NT2/D1 (cell line): ENCODE measurements around the gene PDE4B.

Experiments used
- DNase-seq: peaks from one replicate; pipeline ENCODE4 v3.0.0-alpha.2; 2011; ENCODE audit warnings: low read depth, low spot score
- H3K27me3 ChIP-seq: 2 replicates; pipeline ENCODE4 v1.6.0; 2011; ENCODE audit warnings: mild to moderate bottlenecking; ENCODE audit not compliant: insufficient read length, insufficient read depth
- H3K36me3 ChIP-seq: 2 replicates; pipeline ENCODE4 v1.6.1; 2011; ENCODE audit warnings: mild to moderate bottlenecking, low read length, mixed read lengths; ENCODE audit not compliant: insufficient read depth, insufficient read length
- H3K4me1 ChIP-seq: 2 replicates; pipeline ENCODE4 v1.5.1; 2011; ENCODE audit not compliant: insufficient read depth, insufficient read length
- H3K4me3 ChIP-seq: 2 replicates; pipeline ENCODE4 v1.5.1; 2011; ENCODE audit warnings: low read depth; ENCODE audit not compliant: insufficient read length
- H3K9ac ChIP-seq: 2 replicates; pipeline ENCODE4 v1.6.0; 2011; ENCODE audit warnings: low read depth; ENCODE audit not compliant: insufficient read length
- H3K9me3 ChIP-seq: 2 replicates; pipeline ENCODE4 v1.5.1; 2011; ENCODE audit warnings: mild to moderate bottlenecking, low read length; ENCODE audit not compliant: insufficient read depth
- SUZ12 ChIP-seq: IDR thresholded peaks from 2 replicates; pipeline ENCODE4 v1.6.1; 2011; ENCODE audit not compliant: insufficient read length, insufficient read depth; ENCODE audit errors: extremely low read depth
- YY1 ChIP-seq: IDR thresholded peaks from 2 replicates; pipeline ENCODE4 v1.6.1; 2011; ENCODE audit not compliant: insufficient read length, insufficient read depth
- ZNF274 ChIP-seq: IDR thresholded peaks from 2 replicates; pipeline ENCODE4 v1.6.1; 2011; ENCODE audit warnings: mild to moderate bottlenecking, low read depth, low read length

Gene PDE4B

DNA sequence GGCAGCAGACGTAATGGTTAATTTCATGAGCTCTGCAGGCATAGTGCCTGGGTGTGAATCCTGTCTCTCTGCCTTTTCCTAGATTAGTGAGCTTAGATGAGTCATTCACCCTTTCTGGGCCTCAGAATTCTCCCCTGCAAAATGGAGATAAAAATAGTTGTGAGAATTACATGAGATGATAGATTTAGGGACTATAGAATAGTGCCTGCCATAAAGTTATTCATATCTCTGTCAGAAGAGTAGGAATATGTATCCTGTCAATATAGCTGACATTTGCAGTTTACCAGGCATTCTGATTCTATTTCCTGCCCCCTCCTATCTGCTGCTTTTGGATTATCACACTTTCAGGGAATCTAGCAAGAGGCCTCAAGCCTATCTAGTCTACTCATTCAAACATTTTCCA lies 112.0 kb downstream of the PDE4B start:
- H3K27me3 ChIP-seq, result no peaks in the 10 kb centered on the region
- H3K4me1 ChIP-seq, result no peaks in the 10 kb centered on the region
- no peaks in the 10 kb centered on the region for H3K9me3 ChIP-seq
- DNase-seq, result no peak
- H3K36me3 ChIP-seq, result no peaks in the 10 kb centered on the region
- H3K4me3 ChIP-seq, result no peak overlapping the region
- H3K9ac ChIP-seq, result no peak overlapping the region
- no peak for TF ChIP-seq SUZ12

- no peaks in the 10 kb centered on the region for H3K9me3 ChIP-seq
- H3K4me1 ChIP-seq, result no peaks in the 10 kb centered on the region
- H3K27me3 ChIP-seq, result no peaks in the 10 kb centered on the region
- no peak overlapping the region for H3K4me3 ChIP-seq
- H3K36me3 ChIP-seq, result no peaks in the 10 kb centered on the region
- H3K9ac ChIP-seq, result no peak overlapping the region
- no peak for TF ChIP-seq SUZ12
- TF ChIP-seq ZNF274, result no peak
- TF ChIP-seq YY1, result no peak
- no peak for DNase-seq
Observed at GRCh38 chr1:65910432-65910831, 117.7 kb downstream of the PDE4B start.

GRCh38 chr1:65911679-65912078 lies 119.0 kb downstream of the PDE4B start:
- TF ChIP-seq YY1, result no peak
- TF ChIP-seq ZNF274, result no peak
- TF ChIP-seq SUZ12, result no peak
- no peak overlapping the region for H3K4me3 ChIP-seq
- DNase-seq, result no peak
- no peaks in the 10 kb centered on the region for H3K27me3 ChIP-seq
- no peaks in the 10 kb centered on the region for H3K9me3 ChIP-seq
- no peak overlapping the region for H3K9ac ChIP-seq
- H3K4me1 ChIP-seq, result no peaks in the 10 kb centered on the region
- H3K36me3 ChIP-seq, result no peaks in the 10 kb centered on the region

- DNase-seq, result no peak
- H3K9me3 ChIP-seq, result no peaks in the 10 kb centered on the region
- TF ChIP-seq ZNF274 (no peak), SUZ12 (no peak), YY1 (no peak)
- no peaks in the 10 kb centered on the region for H3K4me1 ChIP-seq
- H3K27me3 ChIP-seq, result no peaks in the 10 kb centered on the region
- no peak overlapping the region for H3K9ac ChIP-seq
- no peak overlapping the region for H3K4me3 ChIP-seq
- no peaks in the 10 kb centered on the region for H3K36me3 ChIP-seq
Observed at GRCh38 chr1:65918564-65918963, 125.9 kb downstream of the PDE4B start.

DNA sequence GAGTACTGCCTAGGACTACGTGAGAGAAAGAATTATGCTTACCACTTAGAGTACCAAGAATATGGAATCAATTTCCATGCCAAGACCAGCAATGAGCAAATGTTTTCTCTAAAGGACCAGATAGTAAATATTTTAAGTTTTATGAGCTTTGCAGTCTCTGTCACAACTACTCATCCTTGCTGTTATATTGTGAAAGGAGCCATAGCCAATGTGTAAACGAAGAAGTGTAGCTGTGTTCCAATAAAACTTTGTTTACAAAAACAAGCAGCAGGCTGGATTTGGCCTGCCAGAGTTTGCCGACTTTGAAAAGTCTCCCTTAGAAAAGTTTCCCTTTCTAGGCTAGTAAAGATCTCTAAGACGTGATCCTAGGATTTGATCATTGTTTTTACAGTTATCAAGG lies 128.8 kb downstream of the PDE4B start:
- DNase-seq, result no peak
- TF ChIP-seq SUZ12 (no peak), YY1 (no peak), ZNF274 (no peak)

DNA sequence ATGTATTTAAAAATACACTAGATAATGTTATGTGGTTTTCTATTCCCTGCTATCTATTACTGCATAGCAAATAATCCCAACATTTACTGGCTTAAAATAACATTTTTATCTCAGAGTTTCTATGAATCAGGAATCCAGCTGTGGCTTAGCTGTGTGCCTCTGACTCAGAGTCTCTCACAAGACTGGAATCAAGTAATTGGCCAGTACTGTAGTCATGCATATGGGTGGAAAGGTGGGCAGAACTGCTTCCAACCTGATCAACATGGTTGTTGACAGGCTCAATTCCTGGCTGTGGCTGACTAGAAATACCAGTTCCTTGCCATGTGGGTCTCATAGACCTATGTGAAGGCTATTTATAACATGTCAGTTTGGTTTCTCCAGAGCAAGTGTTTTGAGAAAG lies 131.8 kb downstream of the PDE4B start:
- H3K36me3 ChIP-seq, result no peaks in the 10 kb centered on the region
- DNase-seq, result no peak
- H3K27me3 ChIP-seq, result no peaks in the 10 kb centered on the region
- H3K9ac ChIP-seq, result no peak overlapping the region
- TF ChIP-seq ZNF274 (no peak), YY1 (no peak), SUZ12 (no peak)
- no peaks in the 10 kb centered on the region for H3K4me1 ChIP-seq
- no peaks in the 10 kb centered on the region for H3K9me3 ChIP-seq
- H3K4me3 ChIP-seq, result no peak overlapping the region

More for the DNA sequence above, 128.8 kb downstream of the PDE4B start:
- Histone ChIP-seq H3K4me3 (no peak overlapping the region), H3K9ac (no peak overlapping the region), H3K9me3 (no peaks in the 10 kb centered on the region), H3K27me3 (no peaks in the 10 kb centered on the region), H3K4me1 (no peaks in the 10 kb centered on the region), H3K36me3 (no peaks in the 10 kb centered on the region)

- no peak overlapping the region for H3K4me3 ChIP-seq
- DNase-seq, result no peak
- no peaks in the 10 kb centered on the region for H3K27me3 ChIP-seq
- no peak for TF ChIP-seq ZNF274
- H3K9me3 ChIP-seq, result no peaks in the 10 kb centered on the region
- H3K4me1 ChIP-seq, result no peaks in the 10 kb centered on the region
- no peak overlapping the region for H3K9ac ChIP-seq
- no peaks in the 10 kb centered on the region for H3K36me3 ChIP-seq
Observed at GRCh38 chr1:65938506-65938905, 145.8 kb downstream of the PDE4B start.

- no peaks in the 10 kb centered on the region for H3K36me3 ChIP-seq
- no peak for DNase-seq
- H3K9me3 ChIP-seq, result no peaks in the 10 kb centered on the region
- no peaks in the 10 kb centered on the region for H3K27me3 ChIP-seq
- no peak overlapping the region for H3K9ac ChIP-seq
- no peak for TF ChIP-seq ZNF274
- TF ChIP-seq YY1, result no peak
- no peak for TF ChIP-seq SUZ12
- H3K4me3 ChIP-seq, result no peak overlapping the region
- no peaks in the 10 kb centered on the region for H3K4me1 ChIP-seq
Observed at GRCh38 chr1:65939191-65939590, 146.5 kb downstream of the PDE4B start.
